ENCODE results near the gene FSD1L.

DNA sequence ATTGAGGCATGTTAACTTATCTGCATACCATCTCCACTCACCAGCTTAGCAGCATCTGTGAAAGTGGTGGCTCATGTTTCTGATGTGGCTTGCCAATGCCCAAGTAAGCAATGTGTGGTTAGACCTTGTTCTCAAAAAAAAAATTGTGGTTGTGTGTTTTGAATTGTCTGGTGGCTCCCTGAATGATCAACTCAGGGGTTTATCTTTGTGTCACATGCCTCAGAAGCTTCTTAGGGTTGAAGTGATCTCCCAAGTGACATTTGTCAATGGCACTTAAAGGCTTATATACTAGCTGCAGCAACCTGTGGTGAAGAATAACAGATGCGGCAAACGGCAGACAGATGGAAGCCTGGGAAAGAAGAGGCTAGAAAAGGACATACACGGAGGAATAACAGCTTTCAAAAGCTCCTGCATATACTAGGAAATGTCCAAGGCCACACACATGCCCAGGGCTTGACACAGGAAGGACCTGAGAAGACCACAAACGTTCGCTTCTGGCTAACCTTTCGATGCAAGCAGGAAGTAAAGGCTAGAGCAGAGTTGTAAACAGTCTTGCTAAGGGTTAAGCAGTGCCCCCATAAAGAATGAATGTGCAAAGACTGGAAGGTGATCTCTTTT lies 42.2 kb upstream of the FSD1L start:
- TF ChIP-seq CTCF (IDR thresholded peaks at IDR 0.05) (no peak), RCOR1 (IDR thresholded peaks at IDR 0.05; ENCODE audit: low read depth, low read length) (no peak), ESRRA (IDR thresholded peaks at IDR 0.05; ENCODE audit: borderline replicate concordance, low read length) (no peak), TP53 (CRISPR knock-in tag; IDR thresholded peaks at IDR 0.05) (no peak)
